Measurements from ENCODE around the gene TECPR2.

DNA sequence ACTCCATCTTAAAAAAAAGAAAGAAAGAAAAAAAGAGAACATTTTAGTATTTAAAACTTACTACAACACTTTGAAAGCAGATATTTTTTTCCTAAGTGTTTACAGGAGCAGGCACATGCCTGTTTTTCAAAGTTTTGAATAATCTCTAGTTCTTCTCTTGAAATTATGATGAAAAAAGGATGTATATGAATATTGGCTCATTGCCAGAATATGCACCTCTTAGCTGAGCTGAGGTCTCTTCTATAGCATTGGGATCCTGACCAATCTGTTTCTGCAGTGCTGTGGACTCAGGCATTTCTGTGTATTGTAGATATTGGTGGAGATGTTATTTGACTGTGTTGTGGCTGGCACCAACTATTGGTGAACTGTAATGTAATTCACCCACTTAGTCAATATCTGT, 15.0 kb downstream of the TECPR2 start:
- TF ChIP-seq CTCF (IDR thresholded peaks at IDR 0.05; ENCODE audit: insufficient read depth, low read depth, low read length) (no peak), EZH2 (IDR thresholded peaks at IDR 0.05; ENCODE audit: insufficient read depth, low read length) (no peak)

Measured in astrocyte (in vitro differentiated cells and primary cell).